ENCODE measurements around the gene ANXA1.
"Not testable (repeated sequence)": the region's sequence is repeated elsewhere in the genome, so short reads cannot be mapped to it uniquely, and the experiment has no call there.

The ANXA1 gene, protein sequence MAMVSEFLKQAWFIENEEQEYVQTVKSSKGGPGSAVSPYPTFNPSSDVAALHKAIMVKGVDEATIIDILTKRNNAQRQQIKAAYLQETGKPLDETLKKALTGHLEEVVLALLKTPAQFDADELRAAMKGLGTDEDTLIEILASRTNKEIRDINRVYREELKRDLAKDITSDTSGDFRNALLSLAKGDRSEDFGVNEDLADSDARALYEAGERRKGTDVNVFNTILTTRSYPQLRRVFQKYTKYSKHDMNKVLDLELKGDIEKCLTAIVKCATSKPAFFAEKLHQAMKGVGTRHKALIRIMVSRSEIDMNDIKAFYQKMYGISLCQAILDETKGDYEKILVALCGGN

DNA sequence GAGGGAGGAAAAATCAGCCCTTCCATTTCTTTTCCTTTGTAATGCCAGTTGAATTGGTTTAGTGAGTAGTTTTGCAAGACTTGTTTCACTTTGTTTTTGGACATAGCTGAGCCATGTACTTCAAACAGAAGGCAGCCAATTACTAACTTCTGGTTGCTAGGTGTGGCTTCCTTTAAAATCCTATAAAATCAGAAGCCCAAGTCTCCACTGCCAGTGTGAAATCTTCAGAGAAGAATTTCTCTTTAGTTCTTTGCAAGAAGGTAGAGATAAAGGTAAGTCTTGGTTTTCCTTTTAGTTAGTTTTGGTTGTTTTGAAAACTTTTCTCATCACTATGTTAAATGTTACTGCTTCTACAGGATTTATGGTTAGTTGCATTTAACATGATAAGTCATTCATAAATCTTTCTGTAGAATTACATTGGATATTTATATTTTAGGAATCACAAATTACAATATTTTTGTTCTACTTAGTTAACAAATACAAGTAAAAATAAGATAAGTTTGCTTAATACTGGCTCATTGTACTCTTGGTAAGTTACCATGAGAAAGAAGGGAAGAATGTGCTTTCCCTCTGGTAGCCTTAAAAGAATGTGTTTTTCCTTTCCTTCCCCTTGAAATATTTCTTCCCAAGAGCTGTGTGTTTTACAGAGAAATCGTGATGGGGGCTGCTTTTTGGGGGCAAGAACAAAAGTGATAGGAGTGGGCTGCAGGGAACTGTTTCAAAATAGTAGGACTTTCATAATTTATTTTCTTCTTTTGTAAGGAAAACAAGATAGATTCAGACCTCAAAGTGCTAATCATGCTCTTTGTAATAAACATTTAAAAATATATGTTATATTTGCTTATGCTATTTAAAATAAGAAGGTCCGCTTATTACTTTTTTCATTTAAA is at the start of gene ANXA1:
TSS of gene ANXA1 (plus strand) at position 213 of the 890 bp plus-strand sequence. CDS start 6,671 bp downstream, outside the sequence.
- no peak for DNase-seq

DNA sequence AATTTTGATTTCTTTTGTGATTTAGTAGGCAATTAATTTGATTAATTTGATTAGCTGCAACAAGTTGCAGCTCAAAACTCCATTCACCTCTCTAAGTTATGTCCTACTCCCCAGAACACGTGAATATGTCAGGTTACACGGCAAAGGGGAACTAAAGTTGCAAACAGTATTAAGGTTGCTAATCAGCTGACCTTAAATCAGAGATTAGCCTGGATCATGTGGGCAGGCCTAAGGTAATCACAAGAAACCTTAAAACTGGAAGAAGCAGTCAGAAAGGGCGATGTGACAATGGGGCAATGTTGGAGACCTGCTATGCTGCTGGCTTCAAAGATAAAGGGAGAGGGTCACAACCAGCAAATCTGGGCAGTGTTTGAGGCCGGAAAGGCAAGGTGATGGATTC is 47.3 kb upstream of the ANXA1 start:
- no peak for DNase-seq

DNA sequence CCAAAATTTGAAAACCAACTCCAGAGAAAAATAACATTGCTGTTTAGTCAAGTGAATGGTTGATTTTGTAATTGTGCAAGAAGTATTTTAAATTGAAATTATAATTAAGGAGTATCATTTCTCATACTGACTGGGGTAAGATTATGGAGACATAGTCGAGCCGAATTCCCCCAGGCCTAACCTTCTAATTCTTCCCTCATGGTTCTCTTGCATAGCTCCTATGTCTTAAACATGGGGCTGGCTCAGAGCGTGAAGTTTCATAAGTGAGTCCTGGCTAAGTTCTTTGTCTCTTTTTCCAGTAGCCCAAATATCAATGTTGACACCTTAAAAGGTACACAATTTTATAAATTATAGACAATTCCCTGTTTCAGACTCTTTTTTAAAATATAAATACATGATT is 46.7 kb upstream of the ANXA1 start:
- DNase-seq = no peak

DNA sequence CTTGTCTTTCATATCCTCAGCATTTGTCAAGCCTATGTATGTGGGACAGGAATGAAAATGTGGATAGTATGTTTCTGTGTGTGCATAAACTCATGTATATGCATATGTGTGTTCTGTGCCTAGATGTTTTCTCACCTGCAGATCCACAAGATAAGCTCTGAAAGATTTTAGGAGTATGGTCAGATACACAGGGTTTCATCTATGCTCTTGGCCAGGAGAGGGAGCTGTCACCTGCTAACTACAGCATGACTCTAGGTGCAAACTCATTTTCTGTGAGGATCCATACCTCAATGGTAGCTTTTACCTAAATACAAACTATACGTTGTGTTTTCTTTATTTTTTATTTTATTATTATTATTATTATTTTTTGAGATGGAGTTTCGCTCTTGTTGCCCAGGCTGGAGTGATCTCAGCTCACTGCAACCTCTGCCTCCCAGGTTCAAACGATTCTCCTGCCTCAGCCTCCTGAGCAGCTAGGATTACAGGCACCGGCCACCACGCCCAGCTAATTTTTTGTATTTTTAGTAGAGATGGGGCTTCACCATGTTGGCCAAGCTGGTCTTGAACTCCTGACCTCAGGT is 44.1 kb upstream of the ANXA1 start:
- not testable (repeated sequence) for DNase-seq

DNA sequence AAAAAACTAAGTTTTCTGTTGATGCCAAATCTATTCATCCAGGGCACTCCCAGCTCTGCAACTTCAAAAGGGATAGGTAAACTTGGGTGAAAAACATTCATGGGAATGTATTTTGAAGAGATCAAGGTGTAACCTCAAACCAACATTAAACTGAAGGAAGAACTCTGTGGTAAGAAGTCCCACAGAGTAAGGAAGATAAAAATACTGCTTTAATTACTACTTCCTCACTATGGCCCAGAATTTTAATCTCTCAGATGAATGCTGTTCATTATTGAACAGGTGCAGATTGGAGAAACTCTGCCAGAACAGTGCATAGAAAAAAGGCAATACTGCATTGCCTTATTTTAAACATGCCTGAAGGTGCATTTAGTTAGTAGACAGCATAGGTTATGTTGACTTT is 37.6 kb upstream of the ANXA1 start:
- no peak for DNase-seq

DNA sequence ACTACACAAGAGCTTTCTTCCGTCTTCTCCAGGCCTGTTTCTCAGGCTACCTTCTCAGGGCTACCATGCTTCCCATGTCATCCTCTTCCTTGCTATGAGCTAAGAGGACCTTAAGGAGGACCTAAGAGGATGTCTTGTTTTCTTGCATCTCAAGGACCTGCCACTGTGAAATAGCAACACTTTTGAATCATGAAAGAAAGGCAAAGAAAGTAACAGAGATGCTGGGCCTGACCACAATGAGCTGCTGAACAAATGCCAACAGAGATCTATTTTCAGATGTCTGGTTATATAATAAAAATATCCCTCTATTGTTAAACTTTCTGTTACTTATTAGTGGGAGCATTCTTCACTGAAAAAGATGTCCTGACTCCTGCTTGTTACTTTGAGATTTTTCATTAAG is 36.7 kb upstream of the ANXA1 start:
- no peak for DNase-seq

DNA sequence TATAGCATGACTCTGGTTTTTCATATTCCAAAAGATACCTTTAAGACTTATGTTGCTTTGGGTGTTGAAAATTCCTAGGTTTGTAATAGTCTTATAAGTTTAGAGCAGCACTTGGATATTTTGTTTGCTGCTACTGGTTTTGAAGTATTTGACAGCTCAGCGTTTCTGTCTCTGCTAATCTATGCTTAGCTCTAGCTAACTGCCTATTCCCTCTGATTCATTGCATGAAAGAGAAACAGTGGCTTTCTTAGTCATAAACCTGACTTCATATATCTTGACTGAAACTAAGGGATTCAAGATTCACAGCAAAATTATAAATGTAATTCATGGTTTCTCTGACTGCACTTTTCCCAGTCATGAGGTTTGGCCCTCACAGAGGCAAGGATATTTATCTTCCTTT is 35.6 kb upstream of the ANXA1 start:
- DNase-seq = no peak

DNA sequence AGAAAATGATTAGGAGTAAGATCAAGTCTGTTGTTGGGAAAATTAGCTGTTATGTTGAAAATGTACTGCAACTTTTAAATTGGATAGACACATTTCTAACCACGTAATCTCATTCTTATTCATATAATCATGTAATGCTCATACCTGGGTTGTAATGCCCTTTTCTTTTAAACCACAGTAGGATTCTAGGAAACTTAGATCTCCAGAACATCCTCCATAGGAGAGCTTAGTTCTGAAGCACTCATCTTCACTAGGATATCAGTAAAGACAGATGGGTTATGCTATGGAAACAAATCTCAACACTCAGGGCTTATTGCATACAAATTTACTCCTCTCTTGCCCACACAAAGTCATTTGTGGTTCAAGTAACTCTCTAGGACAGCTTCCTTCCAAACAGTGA is 34.8 kb upstream of the ANXA1 start:
- no peak for DNase-seq

DNA sequence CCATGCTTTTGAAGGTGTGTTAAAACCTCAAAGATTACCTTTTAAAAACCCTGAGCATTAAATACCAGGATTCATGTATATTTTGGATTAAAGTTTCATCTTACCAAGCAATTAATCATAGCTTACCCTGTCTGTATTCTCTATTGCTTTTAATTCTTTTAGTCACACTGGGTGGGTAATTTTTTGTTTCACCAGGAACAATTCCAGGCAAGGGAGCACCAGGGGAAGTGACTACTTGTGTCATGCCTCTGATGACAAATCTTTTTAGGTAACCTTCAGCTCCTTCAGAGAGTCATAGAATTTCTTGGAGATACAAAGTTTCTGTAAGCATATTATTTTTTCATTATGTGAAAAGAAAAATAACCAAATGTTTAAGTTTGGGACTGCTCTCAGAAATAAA is 33.4 kb upstream of the ANXA1 start:
- no peak for DNase-seq

DNA sequence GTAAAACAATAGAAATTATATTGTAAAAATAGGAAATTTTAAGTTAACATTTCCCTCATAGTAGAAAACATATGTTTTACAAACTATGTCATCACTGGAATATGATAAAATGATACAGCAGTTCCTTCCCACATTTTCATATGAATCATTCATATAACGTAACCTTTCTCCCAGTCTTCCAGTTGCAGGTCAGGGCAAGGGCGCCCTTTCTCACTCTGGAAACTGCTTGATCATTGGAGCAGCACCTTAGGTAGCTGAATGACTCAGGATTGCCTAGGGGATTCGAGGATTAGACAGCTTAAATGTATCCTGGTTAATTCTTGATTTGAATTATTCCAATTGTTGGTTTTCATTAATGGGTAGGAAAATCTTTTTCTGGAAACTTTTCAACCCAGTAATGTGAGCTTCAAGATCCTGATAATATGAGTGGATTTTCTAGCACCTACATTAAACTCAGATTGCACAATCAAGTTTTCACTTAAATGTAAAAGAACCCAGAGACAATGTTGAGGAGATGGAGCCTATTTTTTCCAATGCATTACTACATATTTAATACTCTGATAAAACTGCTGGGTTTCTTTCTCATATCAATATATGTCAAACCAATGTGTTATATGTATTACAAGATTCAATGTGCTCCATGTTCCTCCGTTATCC is 32.6 kb upstream of the ANXA1 start:
- DNase-seq = no peak

DNA sequence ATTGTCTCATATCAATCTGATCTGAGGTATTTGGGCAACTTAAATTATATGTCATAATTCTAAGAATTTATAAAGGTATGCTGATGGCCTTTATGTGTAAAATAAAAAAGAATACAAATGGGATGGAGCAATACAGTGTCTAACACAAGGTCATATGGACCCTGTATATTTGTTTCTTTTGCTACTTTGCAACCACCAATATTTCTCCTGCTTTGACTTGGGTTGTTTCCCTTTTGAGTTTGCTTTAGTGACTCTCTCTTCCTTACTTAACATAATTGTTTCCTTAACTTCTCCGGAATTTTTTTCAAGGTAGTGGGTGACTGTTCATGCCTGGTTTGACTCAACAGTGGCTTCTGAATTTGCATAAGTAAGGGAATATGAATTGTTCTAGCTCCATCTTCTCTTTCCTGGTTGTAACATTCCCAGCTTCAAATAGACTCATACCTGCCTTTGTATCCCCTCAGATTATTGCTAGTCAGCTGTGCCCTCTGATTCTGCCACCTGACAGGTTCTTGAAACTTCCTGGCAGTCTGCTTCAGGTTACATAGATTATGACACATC is 30.2 kb upstream of the ANXA1 start:
- DNase-seq = no peak

DNA sequence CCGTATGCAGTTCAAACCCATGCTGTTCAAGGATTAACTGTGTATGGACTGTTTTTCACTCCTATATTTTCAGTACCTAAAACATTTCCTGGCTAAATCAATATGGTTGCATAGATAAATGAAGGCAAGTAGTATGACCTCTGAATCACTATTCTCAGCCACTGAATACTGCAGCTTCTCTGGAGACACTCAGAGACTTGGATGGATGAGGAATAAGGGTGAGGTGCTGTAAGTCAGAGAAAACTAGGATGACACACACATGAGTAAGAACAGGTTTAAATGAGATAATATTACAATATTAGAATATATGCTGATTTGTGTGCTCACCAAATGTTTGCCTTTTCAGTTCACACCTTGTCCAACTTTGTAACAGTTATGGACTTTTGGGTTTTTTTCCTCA is 26.0 kb upstream of the ANXA1 start:
- DNase-seq = no peak

DNA sequence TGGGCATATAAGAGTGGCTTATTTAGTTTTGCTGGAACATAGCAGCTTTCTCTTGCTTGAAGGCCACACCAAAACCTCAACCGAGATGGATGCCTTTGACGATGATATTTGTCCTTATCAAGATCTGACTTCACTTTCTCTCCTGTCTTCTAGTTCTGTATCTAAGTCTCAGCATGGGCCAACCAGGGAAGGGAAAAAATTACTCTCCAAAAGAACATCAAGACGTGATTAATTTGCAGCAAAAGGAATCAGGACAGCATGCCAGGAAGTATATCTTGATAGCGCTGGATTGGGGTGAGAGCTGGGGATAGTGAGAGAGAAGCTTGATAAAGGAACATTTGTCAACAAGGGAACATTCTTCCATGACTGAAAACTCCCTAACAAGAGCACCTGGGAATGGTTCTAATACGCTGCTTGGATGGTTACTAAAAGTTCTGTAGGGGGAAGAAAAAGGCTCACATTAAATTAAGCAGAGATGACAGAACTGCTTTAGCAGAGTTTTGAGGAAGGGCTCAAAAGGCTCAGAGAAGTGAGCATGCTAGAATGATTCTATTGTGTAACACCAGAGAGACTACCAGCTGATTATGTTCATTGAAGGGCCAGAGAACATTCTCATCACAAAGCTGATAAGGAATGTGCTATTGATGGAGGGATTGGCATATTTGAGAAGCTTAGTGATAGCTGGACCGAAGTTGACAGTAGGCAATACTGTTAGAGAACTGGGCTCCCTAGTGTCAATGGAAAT is 21.6 kb upstream of the ANXA1 start:
- DNase-seq = no peak

DNA sequence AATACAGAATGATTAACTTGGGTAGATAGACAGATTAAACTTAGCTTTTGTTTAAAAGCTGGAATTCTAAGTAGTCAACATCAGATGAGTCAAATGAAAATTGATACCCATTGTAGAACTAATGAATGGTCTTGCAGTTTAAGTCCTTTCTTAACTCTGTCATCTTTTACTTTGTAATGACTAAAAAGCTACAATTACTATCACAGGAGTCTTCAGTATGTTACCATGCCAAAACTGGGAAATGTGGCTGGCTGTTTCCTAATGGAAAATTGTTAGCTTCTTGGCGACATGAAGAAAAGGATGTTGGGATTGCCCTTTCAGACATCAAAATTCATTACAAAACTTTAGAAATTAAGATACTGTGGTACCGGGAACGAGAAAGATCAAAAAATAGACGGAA is 20.2 kb upstream of the ANXA1 start:
- no peak for DNase-seq

DNA sequence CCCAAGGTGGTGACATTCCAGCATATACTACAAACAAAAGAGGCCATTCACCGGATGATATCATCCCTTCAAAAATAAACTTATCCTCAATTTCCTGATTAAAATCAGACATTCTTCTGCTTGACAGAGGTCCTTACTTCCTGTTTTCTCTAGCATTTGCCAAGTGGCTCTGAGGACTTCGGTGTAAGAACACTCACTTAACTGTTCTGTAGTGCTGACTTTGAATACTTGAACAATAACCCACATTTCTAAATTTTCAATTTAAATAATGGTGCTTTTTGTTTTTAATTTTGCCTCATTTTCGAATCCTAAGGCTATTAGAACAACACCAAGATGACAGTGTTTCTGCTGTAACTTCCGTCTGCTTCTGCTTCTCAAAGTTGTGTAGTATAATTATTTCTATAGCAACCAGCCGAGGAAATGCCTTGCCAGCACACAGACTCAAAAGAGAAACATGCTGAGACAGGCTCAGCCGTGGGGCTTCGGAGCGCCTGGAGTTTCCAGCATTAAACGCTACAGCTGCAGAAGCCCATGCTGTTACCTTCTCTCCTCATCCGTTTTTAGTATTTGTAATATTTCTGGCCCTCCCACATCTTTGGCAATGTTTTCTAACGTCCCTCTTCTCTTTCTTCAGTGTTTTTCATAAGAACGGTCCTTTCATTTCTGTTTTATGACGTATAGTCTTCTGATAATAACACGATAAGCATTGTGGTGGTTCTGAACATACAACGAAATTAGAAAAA is 19.5 kb upstream of the ANXA1 start:
- DNase-seq = peak; percentile 51

DNA sequence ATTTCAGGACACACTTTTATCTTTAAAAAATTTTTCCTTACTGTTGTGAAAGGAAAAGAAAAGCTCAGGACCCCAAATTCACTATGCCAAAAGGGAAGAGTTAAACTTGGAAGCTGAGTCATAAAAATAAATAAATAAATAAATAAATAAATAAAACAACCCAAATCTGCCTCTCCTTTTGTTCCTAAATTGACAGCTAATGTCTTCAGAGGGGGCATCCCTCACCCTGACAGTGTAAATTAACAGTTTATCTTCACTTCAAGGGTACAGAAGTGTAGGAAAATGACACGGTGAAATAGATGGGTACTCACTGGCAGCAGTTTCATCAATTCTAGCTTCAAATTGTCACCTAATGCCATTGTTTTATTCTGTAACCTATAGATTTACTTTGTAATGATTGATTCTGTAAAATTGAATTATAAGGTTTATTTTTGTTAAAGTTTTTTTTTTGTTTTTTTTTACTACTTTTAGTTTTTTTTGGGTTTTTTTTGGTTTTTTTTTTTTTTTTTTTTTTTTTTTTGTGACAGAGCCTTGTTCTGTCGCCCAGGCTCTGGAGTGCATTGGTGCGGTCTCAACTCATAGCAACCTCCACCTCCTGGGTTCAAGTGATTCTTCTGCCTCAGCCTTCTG is 18.5 kb upstream of the ANXA1 start:
- no peak for DNase-seq

DNA sequence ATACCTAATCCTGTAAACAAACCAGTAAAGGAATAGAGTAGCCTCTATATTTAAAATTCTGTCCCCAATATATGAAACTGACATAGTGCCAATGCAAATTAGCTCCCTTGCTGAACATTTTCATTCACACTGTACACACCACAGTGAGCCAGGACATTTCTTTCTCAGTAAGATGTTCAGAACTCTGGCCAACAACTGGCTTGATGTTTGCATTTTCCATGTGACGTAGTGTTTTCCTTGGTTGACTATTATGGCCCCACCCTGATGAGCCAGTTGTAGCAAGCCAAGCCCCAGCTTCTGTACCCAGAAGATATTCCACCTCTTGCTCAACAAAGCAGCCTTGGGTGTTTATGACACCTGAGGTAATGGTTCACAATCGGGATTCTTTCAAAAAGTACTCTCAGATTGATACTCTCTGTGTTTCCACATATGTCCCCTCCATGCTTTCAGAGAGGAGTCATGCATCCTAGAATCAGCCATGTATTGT is 17.7 kb upstream of the ANXA1 start:
- no peak for DNase-seq

DNA sequence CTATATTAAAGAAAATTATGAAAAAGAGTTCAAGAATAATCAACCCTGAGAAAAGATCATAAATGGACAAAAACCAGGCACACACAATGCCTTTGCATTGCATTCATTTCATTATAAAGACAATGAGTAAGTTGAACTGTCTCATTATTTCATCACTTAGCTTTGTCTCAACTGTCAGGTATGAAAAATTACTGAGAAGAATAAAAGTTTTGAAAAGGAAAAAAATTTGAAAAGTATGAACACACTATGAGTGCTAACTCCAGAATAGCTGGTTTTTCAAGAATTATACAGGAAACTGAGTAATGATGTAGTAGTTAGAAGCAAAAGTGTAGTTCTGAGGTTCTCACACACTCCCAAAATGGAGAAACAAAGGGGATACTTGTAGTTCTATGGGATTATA is 16.3 kb upstream of the ANXA1 start:
- no peak for DNase-seq

DNA sequence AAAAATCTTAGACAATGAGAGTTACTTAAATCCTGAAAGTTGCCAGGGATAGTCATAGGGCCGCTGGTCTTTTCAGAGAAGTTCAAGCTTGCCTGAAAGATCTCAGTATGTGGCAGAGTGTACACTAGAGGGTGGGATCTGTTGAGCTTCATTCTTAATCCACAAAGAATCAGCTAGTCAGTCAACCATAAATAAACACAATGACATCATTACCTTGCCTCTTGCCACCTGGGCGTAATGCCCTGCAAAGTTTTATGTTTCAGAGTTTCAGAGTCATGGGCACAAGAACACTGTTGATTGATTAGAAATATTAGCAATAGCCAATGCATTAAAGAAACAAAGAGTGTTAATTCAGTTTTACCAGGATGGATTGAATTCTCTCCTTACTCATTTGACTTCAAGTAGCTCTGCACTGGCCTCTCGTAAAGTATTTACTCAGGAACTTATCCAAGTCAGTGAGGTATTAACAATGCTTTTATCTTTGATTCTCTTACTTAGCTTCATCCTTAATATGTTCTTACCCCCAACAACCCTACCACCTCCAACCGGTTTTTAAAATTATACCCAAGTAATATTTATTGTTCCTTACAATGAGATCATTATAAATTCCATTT is 14.3 kb upstream of the ANXA1 start:
- DNase-seq = no peak

DNA sequence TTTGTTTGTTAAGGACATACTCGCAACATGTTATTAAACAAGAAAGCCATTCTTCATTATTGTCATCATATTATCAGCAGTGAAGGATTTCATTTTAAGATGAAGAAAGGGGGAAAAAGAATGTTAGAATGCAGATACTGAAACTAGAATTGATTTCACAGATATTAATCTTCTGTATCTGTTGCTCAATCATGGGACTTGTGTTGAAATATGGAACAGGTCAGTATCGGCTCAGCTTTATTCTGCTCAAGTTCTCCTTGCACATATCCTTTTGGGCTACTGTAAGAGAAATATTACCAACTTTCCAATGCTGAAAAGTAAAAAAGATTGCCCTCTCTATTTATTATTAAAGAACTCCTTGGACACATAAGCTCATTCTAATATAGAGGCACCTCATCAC is 13.8 kb upstream of the ANXA1 start:
- DNase-seq = no peak

Data from SIG-M5 (cell line).